HG02759 (cell line): Measurements from ENCODE around the gene ZNF684.
"Not testable (repeated sequence)": the region's sequence is repeated elsewhere in the genome, so short reads cannot be mapped to it uniquely, and the experiment has no call there.

Experiments used
- ATAC-seq: cut with Tn5 transposase; IDR thresholded peaks from one replicate; pipeline ENCODE4 v1.9.1; 2021; ENCODE audit warnings: mild to moderate bottlenecking, moderate library complexity; ENCODE audit not compliant: unreplicated experiment

Gene ZNF684

GRCh38 chr1:40567825-40568224, 36.4 kb downstream of the ZNF684 start:
- no peak for ATAC-seq

GRCh38 chr1:40574805-40575204, 43.4 kb downstream of the ZNF684 start:
- not testable (repeated sequence) for ATAC-seq

GRCh38 chr1:40575336-40575735, 43.9 kb downstream of the ZNF684 start:
- ATAC-seq: no peak

- no peak for ATAC-seq
These were observed 50.7 kb downstream of the ZNF684 start for GRCh38 chr1:40582116-40582515.

GRCh38 chr1:40583980-40584379, 52.5 kb downstream of the ZNF684 start:
- ATAC-seq: no peak

- ATAC-seq: no peak
These were observed 57.1 kb downstream of the ZNF684 start for GRCh38 chr1:40588586-40588985.

GRCh38 chr1:40592107-40592803, 60.8 kb downstream of the ZNF684 start:
- no peak for ATAC-seq

GRCh38 chr1:40593449-40594186, 62.2 kb downstream of the ZNF684 start:
- ATAC-seq: no peak

- ATAC-seq: no peak
These were observed 62.7 kb downstream of the ZNF684 start for GRCh38 chr1:40594187-40594531.

GRCh38 chr1:40595623-40596022, 64.2 kb downstream of the ZNF684 start:
- ATAC-seq: no peak
